H1 (cell line): ENCODE results near the gene ATE1.

Source experiments
- CREB1 ChIP-seq: IDR thresholded peaks from 2 replicates; pipeline ENCODE4 v1.6.1; 2012; ENCODE audit warnings: inconsistent platforms
- CTCF ChIP-seq, 3 experiments: IDR thresholded peaks; 1 replicate in 2 of 3; 2 replicates in 1 of 3; pipeline versions ENCODE4 v1.5.1 to v1.6.1; 2011; ENCODE audit warnings: low read length in 3 of 3, mild to moderate bottlenecking in 3 of 3, inconsistent platforms in 2 of 3, low read depth in 1 of 3, moderate library complexity in 1 of 3; ENCODE audit not compliant: insufficient read depth in 1 of 3; ENCODE audit errors: control extremely low read depth in 1 of 3
- EGR1 ChIP-seq: IDR thresholded peaks from 2 replicates; pipeline ENCODE4 v1.6.1; 2011; ENCODE audit warnings: low read depth, low read length, borderline replicate concordance
- EP300 ChIP-seq, 2 experiments: IDR thresholded peaks; 1 replicate in 1 of 2; 2 replicates in 1 of 2; pipeline ENCODE4 v1.6.1; 2011 to 2012; ENCODE audit warnings: low read depth in 2 of 2, low read length in 2 of 2, mild to moderate bottlenecking in 2 of 2, borderline replicate concordance in 1 of 2, inconsistent platforms in 1 of 2, moderate library complexity in 1 of 2
- GABPA ChIP-seq: IDR thresholded peaks from 2 replicates; pipeline ENCODE4 v1.6.1; 2011; ENCODE audit warnings: mild to moderate bottlenecking, low read length, moderate library complexity, borderline replicate concordance; ENCODE audit not compliant: insufficient read depth
- HDAC2 ChIP-seq, 2 experiments: fragments of 300-600 bp in 1 of 2; sonication (generic) in 1 of 2; IDR thresholded peaks; 2 replicates each; pipeline ENCODE4 v1.6.1; 2011 to 2012; ENCODE audit warnings: low read depth in 2 of 2, low read length in 2 of 2, mild to moderate bottlenecking in 2 of 2, moderate library complexity in 2 of 2, borderline replicate concordance in 1 of 2, inconsistent platforms in 1 of 2
- JUND ChIP-seq: IDR thresholded peaks from 2 replicates; pipeline ENCODE4 v1.6.1; 2011; ENCODE audit warnings: mild to moderate bottlenecking, improper control_type of control experiment, low read length
- KDM1A ChIP-seq: fragments of 200-600, 300-600 bp; sonication (generic); IDR thresholded peaks from 2 replicates; pipeline ENCODE4 v1.7.1; 2016; ENCODE audit warnings: mild to moderate bottlenecking, low read length, borderline replicate concordance
- NRF1 ChIP-seq: IDR thresholded peaks from 2 replicates; pipeline ENCODE4 v1.6.1; 2011; ENCODE audit warnings: mild to moderate bottlenecking, low read depth, low read length, improper control_type of control experiment
- TF ChIP-seq, protein P1 (sequence below): fragments of 300-600 bp; sonication (generic); IDR thresholded peaks from 2 replicates; pipeline ENCODE4 v1.7.1; 2012; ENCODE audit warnings: low read length, moderate library complexity, mild to moderate bottlenecking, inconsistent platforms; ENCODE audit not compliant: insufficient replicate concordance

DNA sequence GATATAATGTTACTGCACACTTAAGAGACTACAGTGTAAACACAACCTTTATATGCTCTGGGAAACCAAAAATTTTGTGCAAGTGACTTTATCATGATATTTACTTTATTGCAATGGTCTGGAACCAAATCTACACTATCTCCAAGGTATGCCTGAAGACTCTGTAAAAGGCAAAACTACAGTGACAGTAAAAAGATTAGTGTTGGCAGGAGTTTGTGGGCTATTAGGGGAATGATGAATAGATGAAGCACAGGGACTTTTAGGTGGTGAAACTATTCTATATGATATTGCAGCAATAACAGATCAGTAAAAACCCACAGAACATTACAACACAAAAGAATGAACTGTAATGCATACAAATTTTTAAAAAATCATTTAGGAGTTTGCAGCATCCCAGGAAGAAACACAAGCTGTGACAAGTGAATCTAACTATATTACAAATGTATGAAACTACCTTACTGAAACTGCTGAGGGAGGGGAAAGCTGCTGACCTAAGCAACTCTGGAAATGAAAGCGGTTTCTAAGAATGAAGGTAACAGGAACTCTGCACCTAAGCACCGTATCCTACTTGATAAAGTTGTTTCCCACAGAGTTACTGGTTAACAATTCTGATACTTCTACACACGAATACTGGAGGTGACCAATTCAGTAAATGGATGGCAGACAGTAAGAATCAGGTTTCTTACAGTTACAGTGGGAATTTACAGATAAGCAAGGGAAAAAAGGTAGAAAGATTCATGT lies 82.6 kb downstream of the ATE1 start:
- no peak for TF ChIP-seq CTCF (IDR thresholded peaks at IDR 0.05; ENCODE audit: control extremely low read depth in 1 of 3, insufficient read depth in 1 of 3, low read depth in 1 of 3, low read length in 3 of 3)
- TF ChIP-seq KDM1A = no peak
- TF ChIP-seq NRF1 = no peak
- no peak for TF ChIP-seq EGR1
- TF ChIP-seq EP300 (IDR thresholded peaks at IDR 0.05; ENCODE audit: borderline replicate concordance in 1 of 2, low read depth in 2 of 2, low read length in 2 of 2) = no peak
- TF ChIP-seq, protein P1, sequence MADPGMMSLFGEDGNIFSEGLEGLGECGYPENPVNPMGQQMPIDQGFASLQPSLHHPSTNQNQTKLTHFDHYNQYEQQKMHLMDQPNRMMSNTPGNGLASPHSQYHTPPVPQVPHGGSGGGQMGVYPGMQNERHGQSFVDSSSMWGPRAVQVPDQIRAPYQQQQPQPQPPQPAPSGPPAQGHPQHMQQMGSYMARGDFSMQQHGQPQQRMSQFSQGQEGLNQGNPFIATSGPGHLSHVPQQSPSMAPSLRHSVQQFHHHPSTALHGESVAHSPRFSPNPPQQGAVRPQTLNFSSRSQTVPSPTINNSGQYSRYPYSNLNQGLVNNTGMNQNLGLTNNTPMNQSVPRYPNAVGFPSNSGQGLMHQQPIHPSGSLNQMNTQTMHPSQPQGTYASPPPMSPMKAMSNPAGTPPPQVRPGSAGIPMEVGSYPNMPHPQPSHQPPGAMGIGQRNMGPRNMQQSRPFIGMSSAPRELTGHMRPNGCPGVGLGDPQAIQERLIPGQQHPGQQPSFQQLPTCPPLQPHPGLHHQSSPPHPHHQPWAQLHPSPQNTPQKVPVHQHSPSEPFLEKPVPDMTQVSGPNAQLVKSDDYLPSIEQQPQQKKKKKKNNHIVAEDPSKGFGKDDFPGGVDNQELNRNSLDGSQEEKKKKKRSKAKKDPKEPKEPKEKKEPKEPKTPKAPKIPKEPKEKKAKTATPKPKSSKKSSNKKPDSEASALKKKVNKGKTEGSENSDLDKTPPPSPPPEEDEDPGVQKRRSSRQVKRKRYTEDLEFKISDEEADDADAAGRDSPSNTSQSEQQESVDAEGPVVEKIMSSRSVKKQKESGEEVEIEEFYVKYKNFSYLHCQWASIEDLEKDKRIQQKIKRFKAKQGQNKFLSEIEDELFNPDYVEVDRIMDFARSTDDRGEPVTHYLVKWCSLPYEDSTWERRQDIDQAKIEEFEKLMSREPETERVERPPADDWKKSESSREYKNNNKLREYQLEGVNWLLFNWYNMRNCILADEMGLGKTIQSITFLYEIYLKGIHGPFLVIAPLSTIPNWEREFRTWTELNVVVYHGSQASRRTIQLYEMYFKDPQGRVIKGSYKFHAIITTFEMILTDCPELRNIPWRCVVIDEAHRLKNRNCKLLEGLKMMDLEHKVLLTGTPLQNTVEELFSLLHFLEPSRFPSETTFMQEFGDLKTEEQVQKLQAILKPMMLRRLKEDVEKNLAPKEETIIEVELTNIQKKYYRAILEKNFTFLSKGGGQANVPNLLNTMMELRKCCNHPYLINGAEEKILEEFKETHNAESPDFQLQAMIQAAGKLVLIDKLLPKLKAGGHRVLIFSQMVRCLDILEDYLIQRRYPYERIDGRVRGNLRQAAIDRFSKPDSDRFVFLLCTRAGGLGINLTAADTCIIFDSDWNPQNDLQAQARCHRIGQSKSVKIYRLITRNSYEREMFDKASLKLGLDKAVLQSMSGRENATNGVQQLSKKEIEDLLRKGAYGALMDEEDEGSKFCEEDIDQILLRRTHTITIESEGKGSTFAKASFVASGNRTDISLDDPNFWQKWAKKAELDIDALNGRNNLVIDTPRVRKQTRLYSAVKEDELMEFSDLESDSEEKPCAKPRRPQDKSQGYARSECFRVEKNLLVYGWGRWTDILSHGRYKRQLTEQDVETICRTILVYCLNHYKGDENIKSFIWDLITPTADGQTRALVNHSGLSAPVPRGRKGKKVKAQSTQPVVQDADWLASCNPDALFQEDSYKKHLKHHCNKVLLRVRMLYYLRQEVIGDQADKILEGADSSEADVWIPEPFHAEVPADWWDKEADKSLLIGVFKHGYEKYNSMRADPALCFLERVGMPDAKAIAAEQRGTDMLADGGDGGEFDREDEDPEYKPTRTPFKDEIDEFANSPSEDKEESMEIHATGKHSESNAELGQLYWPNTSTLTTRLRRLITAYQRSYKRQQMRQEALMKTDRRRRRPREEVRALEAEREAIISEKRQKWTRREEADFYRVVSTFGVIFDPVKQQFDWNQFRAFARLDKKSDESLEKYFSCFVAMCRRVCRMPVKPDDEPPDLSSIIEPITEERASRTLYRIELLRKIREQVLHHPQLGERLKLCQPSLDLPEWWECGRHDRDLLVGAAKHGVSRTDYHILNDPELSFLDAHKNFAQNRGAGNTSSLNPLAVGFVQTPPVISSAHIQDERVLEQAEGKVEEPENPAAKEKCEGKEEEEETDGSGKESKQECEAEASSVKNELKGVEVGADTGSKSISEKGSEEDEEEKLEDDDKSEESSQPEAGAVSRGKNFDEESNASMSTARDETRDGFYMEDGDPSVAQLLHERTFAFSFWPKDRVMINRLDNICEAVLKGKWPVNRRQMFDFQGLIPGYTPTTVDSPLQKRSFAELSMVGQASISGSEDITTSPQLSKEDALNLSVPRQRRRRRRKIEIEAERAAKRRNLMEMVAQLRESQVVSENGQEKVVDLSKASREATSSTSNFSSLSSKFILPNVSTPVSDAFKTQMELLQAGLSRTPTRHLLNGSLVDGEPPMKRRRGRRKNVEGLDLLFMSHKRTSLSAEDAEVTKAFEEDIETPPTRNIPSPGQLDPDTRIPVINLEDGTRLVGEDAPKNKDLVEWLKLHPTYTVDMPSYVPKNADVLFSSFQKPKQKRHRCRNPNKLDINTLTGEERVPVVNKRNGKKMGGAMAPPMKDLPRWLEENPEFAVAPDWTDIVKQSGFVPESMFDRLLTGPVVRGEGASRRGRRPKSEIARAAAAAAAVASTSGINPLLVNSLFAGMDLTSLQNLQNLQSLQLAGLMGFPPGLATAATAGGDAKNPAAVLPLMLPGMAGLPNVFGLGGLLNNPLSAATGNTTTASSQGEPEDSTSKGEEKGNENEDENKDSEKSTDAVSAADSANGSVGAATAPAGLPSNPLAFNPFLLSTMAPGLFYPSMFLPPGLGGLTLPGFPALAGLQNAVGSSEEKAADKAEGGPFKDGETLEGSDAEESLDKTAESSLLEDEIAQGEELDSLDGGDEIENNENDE = no peak
- no peak for TF ChIP-seq JUND
- no peak for TF ChIP-seq GABPA
- no peak for TF ChIP-seq CREB1
- no peak for TF ChIP-seq HDAC2 (IDR thresholded peaks at IDR 0.05; ENCODE audit: borderline replicate concordance in 1 of 2, low read depth in 2 of 2, low read length in 2 of 2)
